Effector memory CD4-positive, alpha-beta T cell (primary cell): ENCODE measurements around the gene GBA3.

Source experiments
- DNase-seq, 3 donors: peaks; one replicate each; pipeline ENCODE4 v3.0.0-alpha.2; 2020
- H3K27ac ChIP-seq: 2 replicates; pipeline ENCODE4 v1.7.0; 2013; ENCODE audit warnings: mild to moderate bottlenecking, low read length, moderate library complexity; ENCODE audit not compliant: insufficient read depth, poor library complexity, severe bottlenecking
- H3K27me3 ChIP-seq: replicated peaks from 2 replicates; pipeline ENCODE4 v1.7.0; 2013; ENCODE audit warnings: mild to moderate bottlenecking, low read length; ENCODE audit not compliant: insufficient read depth, control insufficient read depth, poor library complexity, severe bottlenecking
- H3K36me3 ChIP-seq: 2 replicates; pipeline ENCODE4 v1.7.0; 2013; ENCODE audit warnings: mild to moderate bottlenecking, low read length, moderate library complexity; ENCODE audit not compliant: control insufficient read depth, insufficient read depth
- H3K4me1 ChIP-seq: 2 replicates; pipeline ENCODE4 v1.7.0; 2013; ENCODE audit warnings: low read length, mild to moderate bottlenecking; ENCODE audit not compliant: control insufficient read depth, insufficient read depth, poor library complexity, severe bottlenecking
- H3K4me3 ChIP-seq: 2 replicates; pipeline ENCODE4 v1.7.0; 2013; ENCODE audit warnings: low read length, low read depth, mild to moderate bottlenecking; ENCODE audit not compliant: insufficient read depth, poor library complexity, severe bottlenecking
- H3K9me3 ChIP-seq: 2 replicates; pipeline ENCODE4 v1.7.0; 2013; ENCODE audit warnings: mild to moderate bottlenecking, low read length, moderate library complexity; ENCODE audit not compliant: control insufficient read depth

The GBA3 gene

GRCh38 chr4:22801391-22801790 lies 108.7 kb downstream of the GBA3 start:
- H3K27me3 ChIP-seq = no peaks in the 10 kb centered on the region
- no peaks in the 10 kb centered on the region for H3K36me3 ChIP-seq
- no peak overlapping the region for H3K27ac ChIP-seq
- H3K4me1 ChIP-seq = no peaks in the 10 kb centered on the region
- H3K4me3 ChIP-seq = no peak overlapping the region
- no peak for DNase-seq
- no peaks in the 10 kb centered on the region for H3K9me3 ChIP-seq

DNA sequence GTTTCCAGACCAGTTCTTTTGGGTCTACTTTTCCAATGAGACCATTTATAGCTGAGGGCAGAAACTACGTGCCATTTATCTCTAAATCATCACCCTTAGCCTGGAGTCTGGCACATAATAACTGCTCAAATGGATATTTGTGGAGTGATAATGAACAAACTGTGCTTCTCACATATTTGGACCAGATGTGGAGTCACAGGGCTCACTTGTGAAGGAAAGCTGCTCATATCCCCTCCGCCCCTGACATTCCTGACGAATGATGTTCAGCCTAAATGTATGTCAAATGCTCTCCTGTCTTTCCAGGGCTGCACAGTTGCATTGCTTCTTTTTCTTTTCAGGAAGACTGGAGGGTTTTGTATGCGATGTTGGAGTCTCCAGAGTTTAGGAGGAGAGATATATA lies 110.1 kb downstream of the GBA3 start:
- Histone ChIP-seq H3K27me3 (no peaks in the 10 kb centered on the region), H3K27ac (no peak overlapping the region), H3K36me3 (no peaks in the 10 kb centered on the region), H3K4me1 (no peaks in the 10 kb centered on the region), H3K9me3 (no peaks in the 10 kb centered on the region), H3K4me3 (no peak overlapping the region)
- no peak for DNase-seq

GRCh38 chr4:22803512-22803911 lies 110.8 kb downstream of the GBA3 start:
- Histone ChIP-seq H3K27me3 (no peaks in the 10 kb centered on the region), H3K4me1 (no peaks in the 10 kb centered on the region), H3K4me3 (no peak overlapping the region), H3K9me3 (no peaks in the 10 kb centered on the region), H3K27ac (no peak overlapping the region), H3K36me3 (no peaks in the 10 kb centered on the region)
- DNase-seq = no peak

DNA sequence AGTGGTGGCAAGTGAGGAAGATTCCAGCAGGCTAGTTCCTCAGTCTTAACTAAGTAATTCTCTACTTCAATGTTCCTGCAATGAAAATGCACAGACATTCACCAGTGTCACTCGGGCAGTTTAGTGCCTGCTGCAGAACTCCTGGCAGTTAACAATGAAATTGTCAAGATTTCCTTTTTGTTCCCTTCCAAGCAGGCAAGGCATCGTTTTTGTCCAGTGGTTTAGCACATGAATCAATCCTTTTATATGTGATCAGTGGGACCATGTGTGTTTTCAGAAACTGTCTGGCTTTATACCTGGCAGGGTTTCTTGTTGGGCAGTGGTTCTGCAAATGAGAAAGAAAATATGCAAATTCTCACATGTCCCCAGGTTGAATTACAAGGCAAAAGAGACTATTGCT lies 122.2 kb downstream of the GBA3 start:
- Histone ChIP-seq H3K36me3 (no peaks in the 10 kb centered on the region), H3K4me3 (no peak overlapping the region), H3K27me3 (no peaks in the 10 kb centered on the region), H3K9me3 (no peaks in the 10 kb centered on the region), H3K4me1 (no peaks in the 10 kb centered on the region), H3K27ac (no peak overlapping the region)
- no peak for DNase-seq

DNA sequence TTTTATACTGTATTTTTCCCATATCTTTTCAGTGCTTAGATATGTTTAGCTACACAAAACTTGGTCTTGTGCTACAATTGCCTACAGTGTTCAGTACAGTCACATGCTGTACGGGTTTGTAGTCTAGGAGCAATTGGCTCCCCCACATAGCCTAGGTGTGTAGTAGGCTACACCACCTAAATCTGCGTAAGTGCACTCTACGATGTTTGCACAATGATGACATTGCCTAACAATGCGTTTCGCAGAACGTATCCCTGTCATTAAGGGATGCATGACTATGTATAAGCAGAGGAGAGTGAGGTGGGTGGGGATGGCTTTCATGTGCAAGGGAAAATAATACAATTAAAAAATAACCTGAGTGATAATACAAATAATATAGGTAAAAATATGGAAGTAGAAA lies 131.4 kb downstream of the GBA3 start:
- Histone ChIP-seq H3K27me3 (no peaks in the 10 kb centered on the region), H3K9me3 (no peaks in the 10 kb centered on the region)
- no peak for DNase-seq

DNA sequence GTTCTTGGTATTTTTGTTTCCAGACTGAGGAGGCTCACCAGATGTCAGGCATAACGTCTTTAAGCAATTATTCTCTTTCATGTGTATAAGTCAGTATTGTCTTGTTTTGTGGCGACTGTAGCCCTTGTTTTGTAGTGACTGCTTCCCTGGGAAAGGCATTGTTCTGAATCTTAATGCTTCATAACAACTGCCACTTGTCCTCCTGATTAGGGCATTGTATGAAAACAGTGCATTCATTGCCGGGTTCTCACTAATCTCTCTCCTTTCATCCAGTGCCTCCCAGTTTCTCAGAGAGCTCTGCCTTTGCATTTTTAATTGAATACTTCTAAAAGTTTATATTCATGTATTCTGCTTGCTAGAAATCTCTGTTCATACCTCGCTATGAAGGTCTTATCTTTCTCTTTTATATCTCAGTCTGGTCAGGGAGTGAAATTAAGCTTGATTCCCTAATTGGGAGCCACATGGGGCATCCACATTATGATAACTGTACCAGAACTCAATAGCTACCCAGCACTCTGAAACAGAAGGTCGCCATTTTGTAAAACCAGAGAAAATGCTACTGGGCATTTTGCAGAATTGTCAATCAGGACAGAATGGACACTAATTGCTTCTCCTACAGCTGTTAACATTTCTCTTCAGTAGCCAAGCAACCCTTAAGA lies 149.8 kb downstream of the GBA3 start:
- no peaks in the 10 kb centered on the region for H3K36me3 ChIP-seq
- no peaks in the 10 kb centered on the region for H3K4me1 ChIP-seq
- H3K9me3 ChIP-seq = no peaks in the 10 kb centered on the region
- no peak for DNase-seq
- H3K4me3 ChIP-seq = no peak overlapping the region
- H3K27me3 ChIP-seq = no peaks in the 10 kb centered on the region
- H3K27ac ChIP-seq = no peak overlapping the region

More for the DNA sequence above, 131.4 kb downstream of the GBA3 start:
- no peak overlapping the region for H3K27ac ChIP-seq
- H3K36me3 ChIP-seq = no peaks in the 10 kb centered on the region
- H3K4me3 ChIP-seq = no peak overlapping the region
- no peaks in the 10 kb centered on the region for H3K4me1 ChIP-seq

- H3K9me3 ChIP-seq = no peaks in the 10 kb centered on the region
- no peaks in the 10 kb centered on the region for H3K27me3 ChIP-seq
- H3K4me1 ChIP-seq = no peaks in the 10 kb centered on the region
- no peak overlapping the region for H3K4me3 ChIP-seq
- DNase-seq = no peak
- no peaks in the 10 kb centered on the region for H3K36me3 ChIP-seq
- no peak overlapping the region for H3K27ac ChIP-seq
Observed at GRCh38 chr4:22848332-22848731, 155.6 kb downstream of the GBA3 start.

GRCh38 chr4:22850055-22850454 lies 157.3 kb downstream of the GBA3 start:
- Histone ChIP-seq H3K27ac (no peak overlapping the region), H3K27me3 (no peaks in the 10 kb centered on the region), H3K9me3 (no peaks in the 10 kb centered on the region), H3K4me3 (no peak overlapping the region), H3K36me3 (no peaks in the 10 kb centered on the region), H3K4me1 (no peaks in the 10 kb centered on the region)
- no peak for DNase-seq

DNA sequence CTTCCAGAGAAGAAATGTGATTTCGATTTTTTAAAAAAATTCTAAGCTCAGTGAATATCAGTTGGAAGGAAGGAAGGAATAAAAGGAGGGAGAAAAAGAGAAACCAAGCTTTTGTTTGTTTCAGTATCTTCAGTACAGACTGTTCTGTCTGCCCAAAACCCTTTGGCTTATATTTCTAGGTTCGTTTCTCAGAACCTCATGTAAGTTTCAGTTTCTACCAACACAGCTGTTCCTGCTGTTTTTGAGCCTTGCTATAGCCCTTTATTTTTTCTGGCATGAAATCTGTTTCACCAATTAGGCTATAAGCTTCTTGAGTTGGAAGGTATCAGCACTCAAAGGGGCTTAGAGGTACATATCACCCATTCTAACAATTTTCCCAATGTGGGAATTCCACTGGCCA lies 157.9 kb downstream of the GBA3 start:
- Histone ChIP-seq H3K27me3 (no peaks in the 10 kb centered on the region), H3K9me3 (no peaks in the 10 kb centered on the region), H3K4me1 (no peaks in the 10 kb centered on the region), H3K27ac (no peak overlapping the region), H3K36me3 (no peaks in the 10 kb centered on the region), H3K4me3 (no peak overlapping the region)
- DNase-seq = no peak

DNA sequence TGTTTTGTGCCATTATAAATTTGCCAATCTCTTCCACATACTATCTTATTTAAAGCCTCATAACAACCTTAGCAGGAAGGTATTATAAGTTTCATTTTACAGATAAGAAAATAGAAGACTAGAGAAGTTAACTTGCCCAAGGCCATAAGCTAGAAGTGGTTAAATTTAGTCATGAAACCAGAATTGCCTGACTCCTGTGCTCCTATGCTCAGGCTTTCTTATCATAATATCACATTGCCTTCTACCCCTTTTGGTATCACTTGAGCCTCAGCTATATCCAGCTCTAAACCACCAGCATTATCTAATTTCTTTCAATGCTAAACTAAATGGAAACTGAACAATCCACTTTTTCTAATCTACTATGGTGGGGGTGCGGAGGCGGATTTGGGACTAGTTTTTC lies 164.7 kb downstream of the GBA3 start:
- no peak overlapping the region for H3K4me3 ChIP-seq
- no peak overlapping the region for H3K27ac ChIP-seq
- H3K9me3 ChIP-seq = no peaks in the 10 kb centered on the region
- no peaks in the 10 kb centered on the region for H3K4me1 ChIP-seq
- no peaks in the 10 kb centered on the region for H3K27me3 ChIP-seq
- no peak for DNase-seq
- H3K36me3 ChIP-seq = no peaks in the 10 kb centered on the region
